22Rv1 (cell line): ENCODE data around the gene SPTBN2.

Experiments used
- CTCF ChIP-seq: fragments of 450-650 bp; IDR thresholded peaks from 2 replicates; pipeline ENCODE4 v1.5.1; 2017; ENCODE audit warnings: mild to moderate bottlenecking
- ZFX ChIP-seq: fragments of 450-650 bp; IDR thresholded peaks from 2 replicates; pipeline ENCODE4 v1.6.1; 2017; ENCODE audit warnings: antibody characterized with exemption, borderline replicate concordance

- TF ChIP-seq CTCF (no peak), ZFX (no peak)
Measured at GRCh38 chr11:66674964-66675602, 53.9 kb downstream of the SPTBN2 start.
